Measurements from ENCODE around the gene IQGAP3. TPM values are rescaled to one million over a fixed set of nuclear protein-coding genes. Genes with fewer than 3 reads are reported as not detected.

The IQGAP3 gene
- total RNA-seq, 2 donors from 2014 or later, result 28.6 to 36.9 TPM

DNA sequence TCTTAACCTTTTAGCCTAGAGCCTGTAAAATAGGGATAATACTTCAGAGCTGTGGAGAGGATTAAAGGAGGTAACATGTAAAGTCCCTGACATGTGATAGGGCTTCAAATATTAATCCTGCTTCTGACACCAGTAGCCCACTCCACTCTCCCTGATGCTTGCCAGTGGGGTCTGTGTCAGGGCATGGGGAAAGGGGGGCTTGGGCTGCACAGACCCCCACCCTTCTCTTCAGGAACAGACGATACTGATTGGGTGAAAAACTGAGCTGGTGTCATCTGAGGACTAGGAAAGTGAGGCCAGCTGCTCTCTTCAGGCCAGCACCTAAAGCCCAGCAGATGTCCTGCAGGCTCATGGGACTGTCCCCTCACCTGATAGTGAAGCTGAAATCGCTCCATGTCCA is 44.8 kb downstream of the IQGAP3 start:
- Histone ChIP-seq H3K27ac (ENCODE audit: low read depth, low read length) (no peak overlapping the region), H3K4me1 (ENCODE audit: control insufficient read depth, insufficient read depth, low read length) (no peaks in the 10 kb centered on the region), H3K9ac (ENCODE audit: extremely low read depth, low read length, poor library complexity, severe bottlenecking) (no peak overlapping the region), H3K9me3 (ENCODE audit: control insufficient read depth, low read length) (no peaks in the 10 kb centered on the region), H3K4me3 (ENCODE audit: low read length) (no peak overlapping the region), H3K36me3 (ENCODE audit: control insufficient read depth, insufficient read depth, low read length) (peaks cover 37% of the 10 kb centered on the region), H3K27me3 (ENCODE audit: control insufficient read depth, insufficient read depth, low read length, poor library complexity, severe bottlenecking) (no peaks in the 10 kb centered on the region)
- H3K36me3 Mint-ChIP-seq (ENCODE audit: low read depth), result peaks cover 43% of the 10 kb centered on the region
- no peak overlapping the region for H3K27ac Mint-ChIP-seq
- H3K9me3 Mint-ChIP-seq, result no peaks in the 10 kb centered on the region
- WGBS, 2 experiments (ENCODE audit: insufficient coverage in 1 of 2, insufficient read length in 1 of 2), result 92% methylated on average over 2 of the region's 2 CpGs; no CpG with 5 or more reads in 1 of the 2 experiments
- H3K4me1 Mint-ChIP-seq, result peaks cover 4% of the 10 kb centered on the region
- H3K4me3 Mint-ChIP-seq, result no peak overlapping the region
- no peaks in the 10 kb centered on the region for H3K27me3 Mint-ChIP-seq (ENCODE audit: insufficient read depth)
- no peak for DNase-seq
- TF ChIP-seq CTCF (conservative IDR thresholded peaks at IDR 0.05), result no peak

- peak; percentile 78 for DNase-seq
- Histone ChIP-seq H3K4me1 (ENCODE audit: control insufficient read depth, insufficient read depth, low read length) (no peaks in the 10 kb centered on the region), H3K36me3 (ENCODE audit: control insufficient read depth, insufficient read depth, low read length) (peaks cover 36% of the 10 kb centered on the region), H3K27me3 (ENCODE audit: control insufficient read depth, insufficient read depth, low read length, poor library complexity, severe bottlenecking) (no peaks in the 10 kb centered on the region), H3K4me3 (ENCODE audit: low read length) (no peak overlapping the region), H3K9me3 (ENCODE audit: control insufficient read depth, low read length) (no peaks in the 10 kb centered on the region), H3K27ac (ENCODE audit: low read depth, low read length) (no peak overlapping the region), H3K9ac (ENCODE audit: extremely low read depth, low read length, poor library complexity, severe bottlenecking) (no peak overlapping the region)
- Mint-ChIP-seq H3K4me1 (peaks cover 4% of the 10 kb centered on the region), H3K27me3 (ENCODE audit: insufficient read depth) (no peaks in the 10 kb centered on the region), H3K4me3 (no peak overlapping the region), H3K27ac (peak overlapping the region; percentile 26), H3K36me3 (ENCODE audit: low read depth) (peaks cover 35% of the 10 kb centered on the region), H3K9me3 (no peaks in the 10 kb centered on the region)
- WGBS, 2 experiments (ENCODE audit: insufficient coverage in 1 of 2, insufficient read length in 1 of 2), result 84 to 100% methylated on average over 1 to 2 of the region's 2 CpGs
- TF ChIP-seq CTCF (conservative IDR thresholded peaks at IDR 0.05), result no peak
These were observed 46.4 kb downstream of the IQGAP3 start for GRCh38 chr1:156525856-156526489.

DNA sequence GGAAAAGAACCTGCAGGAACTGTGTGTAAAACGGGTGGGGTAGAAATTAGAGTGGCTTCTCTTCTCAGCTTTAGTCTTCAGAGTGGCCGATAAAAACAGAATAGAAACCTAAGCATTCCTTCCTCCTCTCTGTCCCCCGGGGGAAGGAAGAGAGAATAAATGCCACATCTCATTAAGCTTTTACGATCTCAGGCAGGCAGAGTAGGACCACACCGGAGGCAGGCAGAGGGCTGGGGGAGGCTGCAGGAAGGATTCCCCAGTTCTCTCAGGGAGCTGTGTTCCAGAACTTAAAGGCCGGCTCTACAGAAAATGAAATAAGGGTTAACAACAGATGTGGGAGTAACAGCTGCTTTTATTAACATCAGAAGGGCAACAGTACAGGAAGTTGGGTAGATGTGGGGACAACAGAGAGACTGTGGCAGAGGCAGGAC is 47.3 kb downstream of the IQGAP3 start:
- Histone ChIP-seq H3K27ac (ENCODE audit: low read depth, low read length) (no peak overlapping the region), H3K36me3 (ENCODE audit: control insufficient read depth, insufficient read depth, low read length) (peaks cover 33% of the 10 kb centered on the region), H3K4me1 (ENCODE audit: control insufficient read depth, insufficient read depth, low read length) (no peaks in the 10 kb centered on the region), H3K9me3 (ENCODE audit: control insufficient read depth, low read length) (no peaks in the 10 kb centered on the region), H3K27me3 (ENCODE audit: control insufficient read depth, insufficient read depth, low read length, poor library complexity, severe bottlenecking) (no peaks in the 10 kb centered on the region), H3K4me3 (ENCODE audit: low read length) (no peak overlapping the region), H3K9ac (ENCODE audit: extremely low read depth, low read length, poor library complexity, severe bottlenecking) (no peak overlapping the region)
- Mint-ChIP-seq H3K9me3 (no peaks in the 10 kb centered on the region), H3K4me1 (peaks cover 4% of the 10 kb centered on the region), H3K36me3 (ENCODE audit: low read depth) (peaks cover 32% of the 10 kb centered on the region), H3K4me3 (no peak overlapping the region), H3K27ac (no peak overlapping the region), H3K27me3 (ENCODE audit: insufficient read depth) (no peaks in the 10 kb centered on the region)
- no peak for TF ChIP-seq CTCF (conservative IDR thresholded peaks at IDR 0.05)
- WGBS, 2 experiments (ENCODE audit: insufficient coverage in 1 of 2, insufficient read length in 1 of 2), result 93 to 97% methylated on average over 3 to 6 of the region's 6 CpGs
- no peak for DNase-seq

Data from endodermal cell (in vitro differentiated cells).